ENCODE measurements around the gene PURA.

The PURA gene

GRCh38 chr5:140136624-140137023, 22.7 kb downstream of the PURA start:
- DNase-seq, result no peak

DNA sequence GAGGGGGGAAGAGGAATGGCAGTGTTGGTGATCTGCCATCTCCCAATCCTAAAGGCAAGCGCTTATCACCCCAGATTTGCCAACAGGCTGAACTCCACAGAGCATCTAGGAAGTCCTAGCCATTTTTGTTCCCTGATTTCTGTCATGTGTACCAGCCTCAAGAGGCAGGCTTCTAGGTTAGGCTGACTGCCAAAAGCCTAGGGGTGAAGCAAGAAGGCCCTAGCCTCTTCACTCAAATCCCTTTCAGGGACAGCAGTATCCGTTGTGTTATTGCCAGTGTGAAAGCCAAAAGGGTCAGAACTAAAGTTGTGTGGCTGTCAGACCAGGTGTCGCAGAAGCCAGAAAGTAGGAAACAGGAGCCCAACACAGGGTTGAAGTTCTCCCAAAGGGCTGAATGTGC, 26.5 kb downstream of the PURA start:
- DNase-seq, result no peak

GRCh38 chr5:140141241-140141640, 27.3 kb downstream of the PURA start:
- no peak for DNase-seq

- no peak for DNase-seq
These were observed 28.3 kb downstream of the PURA start for GRCh38 chr5:140142246-140142645.

- DNase-seq, result no peak
These were observed 28.9 kb downstream of the PURA start for GRCh38 chr5:140142856-140143255.

DNA sequence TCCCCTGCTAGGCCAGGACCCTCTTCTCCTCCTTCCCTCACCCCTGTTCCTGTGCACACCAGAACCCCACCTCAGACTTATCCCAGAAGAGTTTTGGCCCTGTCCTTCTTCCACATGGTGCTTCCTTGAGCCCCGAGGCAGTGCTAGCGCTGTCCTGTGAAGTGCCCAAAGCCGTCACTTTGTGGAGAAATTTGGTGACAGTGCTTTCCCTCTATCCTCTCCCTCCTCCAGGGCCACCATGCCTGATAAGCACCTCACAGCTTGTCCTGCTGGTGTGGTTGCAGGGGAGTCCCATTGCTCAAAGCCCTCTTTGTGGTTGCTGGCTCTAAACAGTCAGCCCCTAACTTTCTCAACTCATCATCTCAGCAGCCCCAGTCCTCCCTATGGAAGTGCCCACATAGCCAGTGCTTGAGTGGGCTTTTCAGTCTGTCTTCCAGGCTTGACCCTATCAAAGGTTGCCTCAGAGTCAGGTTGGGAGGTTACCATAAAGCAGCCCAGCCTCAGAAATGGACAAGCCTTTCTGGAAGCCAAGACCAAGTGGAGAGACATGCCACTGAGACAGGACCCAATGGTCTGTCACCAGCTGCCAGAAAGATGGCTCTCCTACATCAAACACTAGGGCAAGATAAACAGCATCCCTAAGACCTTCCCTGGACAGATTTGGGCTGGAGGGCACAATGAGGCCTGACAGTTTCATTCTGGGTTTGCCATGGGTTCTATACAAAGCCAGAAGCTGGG, 29.8 kb downstream of the PURA start:
- no peak for DNase-seq

- DNase-seq, result no peak
These were observed 31.3 kb downstream of the PURA start for GRCh38 chr5:140145256-140145655.

DNA sequence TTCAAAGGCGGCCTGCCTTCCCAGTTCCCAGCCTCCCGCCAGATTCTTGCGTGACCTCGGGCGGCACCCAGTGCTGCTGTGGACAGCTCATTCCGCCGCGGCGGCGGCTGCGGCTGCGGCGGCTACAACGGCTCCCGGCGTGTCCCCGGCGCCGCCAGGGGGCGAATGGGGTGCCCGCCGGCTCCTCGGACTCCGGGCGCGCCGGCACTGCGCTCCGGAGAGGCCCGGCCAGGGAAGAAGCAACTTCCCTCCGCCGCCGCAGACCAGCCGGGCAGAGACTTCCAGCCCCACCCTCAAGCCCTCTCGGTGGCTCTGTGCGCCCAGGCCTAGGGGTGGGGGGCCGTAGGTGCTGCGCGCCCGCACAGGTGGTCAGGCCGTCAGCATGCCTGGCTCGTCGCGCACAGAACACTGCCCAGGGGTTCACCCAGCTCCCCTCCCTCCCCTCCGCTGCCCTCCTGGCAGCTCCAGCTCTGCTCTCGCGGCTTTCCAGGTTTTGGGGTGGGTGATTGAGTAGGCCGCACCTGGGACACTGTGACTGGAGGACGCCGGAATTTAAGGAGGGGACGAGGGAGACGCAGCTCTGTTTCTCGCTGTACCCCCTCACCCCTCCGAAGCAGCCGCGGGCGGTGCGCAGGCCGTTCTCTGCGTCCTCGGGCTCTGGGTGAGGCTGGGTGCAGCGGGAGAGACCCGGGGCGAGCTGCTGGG, 32.1 kb downstream of the PURA start:
- DNase-seq, result peak; percentile 59

- DNase-seq, result no peak
These were observed 32.6 kb downstream of the PURA start for GRCh38 chr5:140146523-140146842.

DNA sequence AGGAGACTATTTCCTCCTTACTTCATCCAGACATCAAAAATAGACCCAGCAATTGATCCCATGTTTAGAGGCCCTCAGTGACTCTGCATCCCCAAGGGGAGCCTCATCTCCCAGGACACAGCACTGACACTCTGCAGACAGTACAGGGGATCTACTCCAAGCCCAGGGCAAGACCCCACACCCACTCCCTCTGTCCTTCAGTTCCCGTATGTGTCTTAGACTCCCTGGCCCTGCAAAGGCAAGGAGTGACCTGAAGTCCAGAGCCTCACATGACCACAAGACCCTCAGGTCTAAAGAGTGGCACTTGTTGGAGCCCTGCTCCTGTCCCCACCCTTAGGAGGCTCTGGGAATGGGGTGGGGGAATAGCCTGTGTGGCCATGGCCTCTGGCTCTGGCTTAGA, 33.6 kb downstream of the PURA start:
- DNase-seq, result no peak

DNA sequence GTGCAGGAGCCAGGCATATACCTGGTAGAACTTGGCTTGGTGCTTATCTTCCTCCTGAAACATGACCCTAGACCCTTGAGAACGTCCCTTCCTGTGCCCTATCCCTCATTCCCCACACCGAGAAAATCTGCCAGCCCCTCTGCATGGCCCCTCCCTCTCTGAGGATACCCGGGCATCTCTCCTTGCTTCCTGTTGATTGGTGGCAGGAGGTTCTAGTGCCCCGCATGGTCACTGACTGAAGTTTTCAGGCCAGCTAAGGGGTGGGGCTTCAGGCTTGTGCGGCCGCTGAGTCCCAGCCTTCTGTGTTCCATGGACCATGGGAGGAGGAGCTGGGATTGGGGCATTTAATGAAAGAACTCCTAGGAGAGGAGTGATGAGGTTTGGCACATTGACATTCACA, 34.6 kb downstream of the PURA start:
- peak; percentile 50 for DNase-seq

DNA sequence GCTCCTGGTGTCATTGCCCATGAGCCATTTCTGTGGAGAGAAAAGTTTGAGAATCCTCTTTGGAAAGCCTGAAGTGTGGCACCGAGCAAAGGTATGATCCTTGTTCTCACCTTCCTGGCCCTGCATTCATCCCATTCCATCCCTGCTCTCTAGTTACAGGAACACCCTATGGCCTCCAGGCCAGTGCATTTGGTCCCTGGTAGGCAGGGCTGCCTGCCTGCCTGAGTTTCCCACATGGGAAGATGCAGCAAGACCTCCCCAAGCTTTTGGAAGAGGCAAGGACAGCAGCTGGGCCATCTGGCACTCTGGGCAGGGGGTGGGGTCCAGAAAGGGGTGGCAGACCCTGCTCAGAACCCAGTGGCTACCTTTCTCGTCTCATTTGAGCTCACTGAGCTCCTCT, 36.3 kb downstream of the PURA start:
- DNase-seq, result no peak

- peak; percentile 11 for DNase-seq
These were observed 37.5 kb downstream of the PURA start for GRCh38 chr5:140151144-140152021.

DNA sequence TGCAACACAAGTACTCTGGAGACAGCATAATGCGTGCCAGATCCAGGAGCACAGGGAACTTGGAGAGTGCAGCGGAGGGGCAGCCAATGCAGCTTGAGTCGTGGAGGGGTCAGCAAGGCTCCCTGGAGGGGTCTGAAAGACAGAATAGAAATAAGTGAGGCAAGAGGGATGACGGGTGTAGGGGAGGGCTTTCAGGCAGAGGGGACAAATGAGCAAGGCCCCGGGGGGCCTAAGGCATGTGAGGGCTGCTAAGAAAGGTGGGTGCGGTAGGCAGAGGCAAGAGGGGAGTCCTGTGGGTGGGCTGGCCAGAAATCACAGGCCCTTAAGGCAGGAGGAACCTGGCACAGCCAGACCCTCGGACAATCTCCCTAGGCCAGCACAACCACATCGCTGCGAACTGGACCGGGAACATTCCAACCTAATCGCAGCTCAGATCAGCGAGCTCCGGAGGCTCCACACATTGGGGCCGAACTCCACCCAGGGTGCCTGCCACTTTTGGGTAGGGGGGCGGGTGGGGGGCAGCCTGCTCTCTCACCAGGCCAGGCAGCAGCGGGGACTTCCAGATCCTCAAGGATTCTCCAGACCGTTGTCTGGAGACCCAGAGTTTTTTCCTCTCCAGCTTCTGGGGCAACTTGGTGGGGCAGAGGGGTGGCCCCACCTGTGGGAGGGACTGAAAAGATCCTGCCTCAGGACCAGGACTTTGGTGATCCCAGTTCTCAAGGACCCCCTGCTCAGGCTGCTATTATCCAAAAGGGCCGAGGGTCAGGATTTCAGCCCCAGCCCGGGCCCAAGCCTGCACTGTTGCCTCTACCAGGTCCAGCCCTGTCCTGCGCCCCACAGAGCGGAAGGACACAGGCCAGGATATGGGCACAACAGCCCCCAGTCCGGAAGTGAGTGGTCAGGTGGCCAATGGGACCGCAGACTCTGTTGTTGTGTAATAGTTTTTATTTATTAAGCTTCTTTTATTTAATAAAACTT, 38.4 kb downstream of the PURA start:
- DNase-seq, result no peak

DNA sequence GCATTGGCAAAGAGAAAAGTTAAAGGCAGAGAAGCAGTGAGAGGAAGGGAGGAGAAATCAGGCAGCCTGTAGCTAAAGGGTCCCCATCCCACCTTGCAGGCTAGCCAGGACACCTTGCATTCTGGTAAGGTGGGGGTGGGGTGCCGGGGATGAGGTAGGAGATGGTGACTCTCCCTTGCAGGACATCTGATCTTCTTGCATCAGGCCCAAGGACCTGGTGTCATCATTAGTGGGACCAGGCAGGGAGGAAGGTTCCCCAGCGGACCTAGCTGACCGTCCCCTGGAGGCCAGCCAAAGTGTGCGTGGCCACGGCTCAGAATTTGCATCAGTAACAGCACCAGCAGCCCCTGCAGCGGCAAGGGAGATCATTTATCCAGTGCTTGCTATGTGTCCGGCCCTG, 39.3 kb downstream of the PURA start:
- DNase-seq, result no peak

DNA sequence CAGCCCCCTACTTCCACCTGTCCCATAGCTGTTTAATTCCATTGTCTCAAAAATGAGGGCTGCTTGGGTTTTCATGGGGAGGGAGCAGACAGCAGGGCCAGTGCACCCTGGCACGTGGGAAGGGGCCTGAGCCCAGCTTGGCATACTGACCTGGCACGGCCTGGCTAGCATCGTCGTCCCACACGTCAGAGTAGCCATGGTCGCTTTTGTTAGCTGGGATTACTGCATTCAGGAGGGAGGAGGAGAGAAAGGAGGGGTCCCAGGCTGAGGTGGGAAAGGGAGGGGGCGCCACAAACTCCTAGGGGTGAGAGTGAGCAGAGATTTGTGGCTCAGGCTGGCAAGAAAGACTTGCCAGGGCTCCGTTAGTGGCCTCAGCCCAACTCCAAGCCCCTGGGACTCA, 40.0 kb downstream of the PURA start:
- DNase-seq, result no peak

- peak; percentile 41 for DNase-seq
These were observed 40.9 kb downstream of the PURA start for GRCh38 chr5:140154710-140155381.

- peak; percentile 84 for DNase-seq
These were observed 43.3 kb downstream of the PURA start for GRCh38 chr5:140157032-140157781.

DNA sequence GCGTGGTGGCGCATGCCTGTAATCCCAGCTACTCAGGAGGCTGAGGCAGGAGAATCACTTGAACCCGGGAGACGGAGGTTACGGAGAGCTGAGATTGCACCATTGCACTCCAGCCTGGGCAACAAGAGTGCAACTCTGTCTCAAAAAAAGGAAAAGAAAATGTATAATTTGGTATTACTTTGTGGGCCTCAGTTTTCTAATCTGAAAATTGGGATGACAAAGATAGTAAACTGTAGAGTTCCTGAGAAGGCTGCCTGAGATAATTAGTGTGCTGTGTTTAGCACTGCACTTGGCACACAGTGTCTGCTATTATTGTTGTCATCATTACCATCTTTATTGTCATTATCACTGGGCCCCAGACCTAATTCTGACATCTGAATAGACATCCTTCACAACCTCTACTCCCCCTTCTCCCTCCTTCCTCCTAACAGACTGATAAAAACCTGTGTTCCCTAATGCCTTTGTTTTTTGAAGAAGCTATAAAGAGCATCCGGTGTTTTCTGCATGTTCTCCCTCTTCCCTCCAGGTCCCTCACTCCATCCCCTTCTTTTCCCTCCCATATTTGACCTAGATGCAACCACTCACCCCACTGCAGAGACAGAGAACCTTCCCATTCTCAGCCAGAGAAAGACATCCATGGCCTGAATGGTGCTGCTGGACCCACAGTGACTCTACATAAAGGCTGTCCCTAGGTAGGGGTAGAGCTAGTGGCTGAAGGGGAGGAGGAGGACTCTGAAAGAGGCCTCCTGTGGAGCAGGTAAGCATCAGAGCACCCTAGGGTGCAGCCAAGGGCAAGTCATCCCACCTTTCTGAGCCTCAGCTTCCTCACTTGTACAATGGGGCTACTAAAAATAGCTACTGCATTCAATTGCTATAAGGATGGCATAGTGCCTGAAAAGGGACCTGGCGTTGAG, 45.4 kb downstream of the PURA start:
- peak; percentile 22 for DNase-seq

DNA sequence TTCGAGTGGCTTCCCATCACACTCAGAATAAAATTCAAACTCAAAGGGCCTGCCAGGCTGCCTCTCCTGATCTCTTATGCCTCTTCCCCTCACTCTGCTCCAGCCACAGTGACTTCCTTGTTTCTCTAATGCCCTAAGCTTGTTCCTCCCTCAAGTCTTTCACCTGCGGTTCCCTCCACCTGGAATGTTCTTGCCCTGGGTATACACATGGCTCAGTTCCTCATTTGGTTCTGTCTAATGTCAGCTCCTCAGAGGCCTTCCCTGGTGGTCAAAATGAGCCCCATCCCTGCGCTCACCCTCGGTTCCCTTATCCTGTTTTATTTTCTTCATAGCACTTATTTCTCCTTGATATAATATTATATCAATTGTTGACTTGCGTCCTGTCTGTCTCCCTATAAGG, 48.4 kb downstream of the PURA start:
- no peak for DNase-seq

Measured in NCI-H69 (cell line).